NCI-H1105 (cell line): ENCODE results near the gene MS4A6E.
"Not testable (repeated sequence)": the region's sequence is repeated elsewhere in the genome, so short reads cannot be mapped to it uniquely, and the experiment has no call there.

ENCODE experiments used
- DNase-seq: peaks from one replicate; lab custom pipeline; 2025; lab: John Stamatoyannopoulos, UW

Gene MS4A6E

DNA sequence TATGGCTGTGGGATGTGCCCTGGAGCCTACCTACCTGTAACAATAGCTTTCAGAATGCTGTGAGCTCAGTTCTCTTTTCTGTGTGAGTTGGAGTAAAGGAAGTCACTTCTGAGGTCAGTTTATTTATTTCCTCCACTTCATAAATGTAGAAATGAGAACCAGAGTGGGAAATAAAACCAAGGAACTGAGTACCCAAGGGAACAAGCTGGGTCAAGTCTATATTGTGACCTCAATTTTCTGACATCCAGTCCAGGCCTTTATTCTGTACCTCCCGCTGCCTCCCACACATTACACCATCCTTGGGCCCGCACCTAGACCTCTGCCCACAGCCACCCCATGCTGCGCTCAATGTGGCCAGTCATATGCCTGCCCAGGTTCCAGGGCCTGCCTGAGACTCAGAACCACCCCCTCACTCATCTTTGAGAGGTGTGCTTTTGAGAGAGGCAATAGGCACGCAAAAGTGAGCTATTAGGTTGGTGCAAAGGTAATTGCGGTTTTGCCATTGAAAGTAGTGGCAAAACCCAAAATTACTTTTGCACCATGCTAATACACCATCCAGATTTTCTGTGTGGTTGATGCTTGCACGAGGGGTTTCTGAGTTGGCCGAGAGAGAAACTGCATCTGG is 9.8 kb downstream of the MS4A6E start:
- no peak for DNase-seq

GRCh38 chr11:60338053-60338452 is 11.0 kb downstream of the MS4A6E start:
- no peak for DNase-seq

GRCh38 chr11:60339356-60339755 is 12.3 kb downstream of the MS4A6E start:
- DNase-seq: no peak

DNA sequence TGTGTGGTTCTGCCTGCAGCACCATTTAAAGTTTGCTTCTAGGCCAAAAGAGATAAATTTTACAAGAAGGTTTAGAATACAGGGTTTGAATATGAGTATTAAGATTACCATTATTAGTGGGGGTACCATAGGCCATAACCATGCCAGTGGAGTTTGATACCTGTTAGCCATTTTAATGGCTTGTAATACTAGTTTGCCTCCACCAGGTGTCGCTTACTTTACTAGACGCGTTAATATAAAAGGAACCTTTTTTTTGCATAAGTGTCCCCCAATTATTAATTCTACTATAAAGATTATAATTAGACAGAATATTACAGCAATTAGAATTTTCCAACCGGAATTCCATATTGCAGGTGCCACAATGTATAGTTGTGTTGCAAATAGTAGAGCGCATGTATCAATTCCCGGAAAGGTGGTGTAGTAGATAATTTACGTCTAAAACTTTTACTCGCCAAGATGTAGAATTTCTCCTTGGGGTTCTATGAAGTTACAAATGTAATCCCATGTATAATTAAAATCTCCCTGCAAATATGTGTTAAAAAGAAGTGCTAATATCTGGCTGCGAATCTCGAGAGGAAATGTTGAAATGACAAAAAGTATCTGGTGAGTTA is 16.1 kb downstream of the MS4A6E start:
- no peak for DNase-seq

DNA sequence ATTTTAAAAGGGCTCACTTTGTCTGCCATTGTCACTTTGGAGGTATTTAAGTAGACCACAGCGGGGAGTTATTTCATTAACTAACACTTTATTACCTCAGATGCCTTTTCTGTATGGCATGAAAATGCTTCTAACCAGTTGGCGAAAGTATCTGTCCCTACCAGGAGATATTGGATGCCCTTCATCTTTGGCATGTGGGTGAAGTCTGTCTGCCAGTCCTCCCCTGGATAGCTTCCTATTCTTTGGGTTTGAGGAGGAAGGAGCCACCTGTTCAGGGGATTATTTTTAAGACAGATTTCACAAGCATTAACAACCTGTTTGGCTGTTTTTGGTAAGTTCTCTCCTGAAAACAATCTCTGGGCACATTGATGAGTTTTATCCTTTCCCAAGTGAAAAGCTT is 17.1 kb downstream of the MS4A6E start:
- no peak for DNase-seq

- DNase-seq: peak; percentile 4
These were observed 18.4 kb downstream of the MS4A6E start for GRCh38 chr11:60345489-60345888.

- DNase-seq: no peak
These were observed 20.2 kb downstream of the MS4A6E start for GRCh38 chr11:60347084-60347797.

DNA sequence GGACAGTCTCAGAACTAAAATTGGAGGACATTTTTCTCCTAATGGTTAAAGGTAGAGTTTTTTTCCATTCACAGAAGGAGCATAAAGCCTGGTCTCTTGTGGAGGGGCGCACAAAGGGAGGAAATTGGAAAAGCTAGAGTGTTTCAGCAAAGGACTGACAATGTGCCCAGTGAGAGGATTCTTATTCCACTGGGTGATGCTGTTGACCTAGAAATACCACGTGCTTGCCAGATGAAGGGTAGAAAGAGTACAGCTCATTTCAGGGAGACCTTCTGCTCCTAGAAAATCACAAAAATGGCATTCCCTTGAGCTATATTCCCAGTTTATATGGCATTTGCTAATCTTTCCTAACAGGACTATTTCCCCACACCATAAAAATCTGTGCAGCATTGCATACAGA is 21.1 kb downstream of the MS4A6E start:
- DNase-seq: no peak

DNA sequence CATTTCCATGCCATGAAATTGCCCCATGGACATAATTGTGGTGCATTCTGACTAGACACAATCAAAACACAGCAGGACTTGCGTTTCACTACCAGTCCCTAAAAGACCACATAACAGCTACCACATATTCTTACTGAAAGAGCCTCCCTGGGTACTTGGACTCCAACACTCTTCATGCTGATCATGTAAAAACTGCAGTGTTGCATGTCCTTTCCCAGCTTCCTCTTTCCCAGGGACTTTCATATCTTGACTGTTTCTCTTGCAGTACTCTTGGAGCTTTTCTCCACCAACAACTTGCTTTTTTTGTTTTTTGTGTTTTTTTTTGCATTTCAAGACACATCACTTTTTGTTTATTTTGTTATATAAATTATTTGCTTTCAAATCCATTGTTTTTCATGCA is 22.9 kb downstream of the MS4A6E start:
- no peak for DNase-seq

GRCh38 chr11:60357771-60358170 is 30.7 kb downstream of the MS4A6E start:
- no peak for DNase-seq

DNA sequence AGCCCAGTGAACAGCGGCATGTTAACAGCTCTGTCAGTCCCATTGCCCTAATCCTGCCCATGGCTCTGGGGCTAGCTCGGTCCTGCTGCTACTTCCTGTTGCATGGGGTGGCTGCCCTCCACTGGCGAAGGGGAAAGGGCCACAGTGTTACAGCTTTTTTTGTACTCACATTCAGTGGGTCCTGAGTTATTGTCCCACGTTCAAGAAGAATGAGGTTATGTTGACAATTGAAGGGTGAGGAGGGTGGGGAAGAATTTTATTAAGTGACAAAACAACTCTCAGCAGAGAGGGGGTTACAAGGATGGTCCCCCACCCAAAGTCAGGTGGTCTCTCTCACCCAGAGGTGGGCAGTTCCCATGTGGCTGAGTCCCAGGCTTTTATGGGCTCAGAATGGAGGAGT is 33.6 kb downstream of the MS4A6E start:
- DNase-seq: no peak

DNA sequence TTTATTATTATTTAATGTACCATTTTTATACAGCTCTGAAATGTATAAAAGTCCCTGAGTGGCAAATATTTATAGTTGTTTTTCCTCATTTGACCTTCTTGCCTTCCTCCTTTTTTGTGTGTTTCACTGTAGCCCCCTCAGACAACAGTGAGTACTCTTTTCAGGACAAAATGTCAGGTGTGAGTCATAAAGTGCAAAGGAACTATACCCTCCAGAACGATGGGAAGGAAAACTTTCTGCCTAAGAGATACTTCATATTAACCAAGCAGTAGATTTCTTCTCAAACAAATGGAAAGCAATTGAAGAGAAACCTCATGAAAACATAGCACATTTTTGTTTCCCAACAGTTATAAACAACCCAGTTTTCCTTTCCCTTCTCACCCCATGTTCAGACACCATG is 35.2 kb downstream of the MS4A6E start:
- no peak for DNase-seq

DNA sequence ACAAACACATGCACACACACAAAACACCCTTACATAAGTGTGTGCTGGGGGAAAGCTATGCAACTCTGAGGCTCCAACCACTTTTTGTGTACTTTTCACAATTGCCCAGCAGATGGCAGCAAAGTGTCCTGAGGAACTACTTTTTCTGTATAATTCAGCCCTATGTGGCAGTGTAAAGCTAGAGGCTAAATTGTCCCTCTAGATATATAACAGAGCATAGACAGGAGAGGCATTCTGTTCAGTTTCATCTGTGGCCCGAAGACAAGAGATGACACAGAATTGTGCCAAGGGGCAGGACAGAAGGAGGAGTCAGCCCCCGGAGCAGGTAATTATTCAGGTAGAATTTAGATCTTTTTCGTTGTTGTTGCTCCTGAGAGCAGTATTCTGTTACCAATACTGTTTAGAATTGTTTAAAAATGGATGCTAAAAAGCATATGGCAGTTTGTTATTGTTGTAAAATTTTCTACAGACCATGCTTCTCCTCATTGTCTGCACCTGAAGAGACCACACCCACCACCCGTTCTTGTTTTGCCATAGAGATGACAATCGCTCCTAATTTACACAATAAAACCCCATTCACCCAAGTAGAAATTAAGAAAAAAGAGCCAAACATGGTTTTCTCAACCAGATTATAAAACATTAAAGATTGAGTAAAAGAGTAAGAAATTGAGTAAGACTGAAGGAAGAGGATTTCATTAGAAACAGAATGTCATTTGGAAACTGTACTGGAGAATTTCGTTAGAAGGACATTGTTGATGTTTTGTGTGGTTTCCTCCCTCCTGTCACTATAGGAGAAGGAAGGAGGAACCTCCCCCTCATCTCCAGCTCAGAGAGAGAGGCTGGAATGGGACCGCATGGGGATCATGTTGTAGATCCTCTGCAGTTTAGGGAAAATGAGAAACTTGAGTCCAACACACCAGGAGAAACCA is 36.8 kb downstream of the MS4A6E start:
- DNase-seq: peak; percentile 67

DNA sequence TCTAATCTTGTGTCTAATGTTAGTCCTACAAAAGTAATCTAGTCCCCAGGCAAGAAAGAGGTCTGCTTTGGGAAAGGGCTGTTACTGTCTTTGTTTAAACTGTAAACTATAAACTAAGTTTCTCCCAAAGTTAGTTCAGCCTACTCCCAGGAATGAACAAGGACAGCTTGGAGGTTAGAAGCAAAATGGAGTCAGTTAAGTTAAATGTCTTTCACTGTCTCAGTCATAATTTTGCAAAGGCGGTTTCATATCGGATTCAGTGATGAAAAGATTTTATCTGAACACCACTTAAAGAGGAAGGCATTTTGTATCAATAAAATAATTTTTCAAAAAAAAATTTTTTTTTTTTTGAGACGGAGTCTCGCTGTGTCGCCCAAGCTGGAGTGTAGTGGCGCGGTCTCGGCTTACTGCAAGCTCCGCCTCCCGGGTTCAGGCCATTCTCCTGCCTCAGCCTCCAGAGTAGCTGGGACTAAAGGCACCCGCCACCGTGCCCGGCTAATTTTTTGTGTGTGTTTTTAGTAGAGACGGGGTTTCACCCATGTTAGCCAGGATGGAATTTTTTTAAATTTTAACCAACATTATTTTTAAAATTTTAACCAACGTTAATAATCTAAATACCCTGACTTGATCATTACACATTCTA is 39.3 kb downstream of the MS4A6E start:
- DNase-seq: not testable (repeated sequence)

- DNase-seq: no peak
These were observed 40.0 kb downstream of the MS4A6E start for GRCh38 chr11:60367009-60367408.

DNA sequence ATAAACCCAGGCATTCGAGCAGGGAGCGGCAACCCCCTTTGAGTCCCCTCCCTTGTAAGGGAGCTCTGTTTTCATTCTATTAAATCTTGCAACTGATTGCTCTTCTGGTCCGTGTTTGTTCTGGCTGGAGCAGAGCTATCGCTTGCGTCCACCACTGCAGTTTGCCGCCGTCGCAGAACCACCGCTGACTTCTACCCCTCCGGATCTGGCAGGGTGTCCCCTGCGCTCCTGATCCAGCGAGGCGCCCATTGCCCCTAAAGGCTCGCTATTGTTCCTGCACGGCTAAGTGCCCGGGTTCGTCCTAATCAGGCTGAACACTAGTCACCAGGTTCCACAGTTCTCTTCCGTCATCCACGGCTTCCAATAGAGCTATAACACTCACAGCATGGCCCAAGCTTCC is 40.8 kb downstream of the MS4A6E start:
- no peak for DNase-seq

GRCh38 chr11:60370252-60370810 is 43.3 kb downstream of the MS4A6E start:
- DNase-seq: no peak

DNA sequence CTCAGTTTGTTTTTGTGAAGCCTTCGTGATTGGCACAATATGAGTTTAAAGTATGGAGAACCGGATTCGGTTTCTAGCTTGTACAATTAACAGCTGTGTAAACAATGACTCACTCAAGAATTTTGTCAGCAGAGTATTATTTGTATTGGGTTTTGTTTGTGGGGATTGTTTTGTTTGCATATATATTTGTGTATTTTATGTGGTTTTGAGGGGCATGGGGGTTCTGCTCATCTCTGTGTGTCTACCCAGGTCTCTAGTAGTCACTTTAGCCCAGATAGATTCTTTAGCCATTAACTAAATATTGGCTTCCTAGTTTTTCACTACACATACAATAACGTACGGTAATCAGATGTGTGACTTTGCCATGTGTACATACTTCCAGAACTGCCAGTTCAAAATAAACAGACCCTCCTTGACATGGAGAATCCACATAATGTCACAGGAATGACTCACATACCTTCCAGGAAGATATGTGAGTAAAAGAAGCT is 43.8 kb downstream of the MS4A6E start:
- DNase-seq: peak; percentile 88

DNA sequence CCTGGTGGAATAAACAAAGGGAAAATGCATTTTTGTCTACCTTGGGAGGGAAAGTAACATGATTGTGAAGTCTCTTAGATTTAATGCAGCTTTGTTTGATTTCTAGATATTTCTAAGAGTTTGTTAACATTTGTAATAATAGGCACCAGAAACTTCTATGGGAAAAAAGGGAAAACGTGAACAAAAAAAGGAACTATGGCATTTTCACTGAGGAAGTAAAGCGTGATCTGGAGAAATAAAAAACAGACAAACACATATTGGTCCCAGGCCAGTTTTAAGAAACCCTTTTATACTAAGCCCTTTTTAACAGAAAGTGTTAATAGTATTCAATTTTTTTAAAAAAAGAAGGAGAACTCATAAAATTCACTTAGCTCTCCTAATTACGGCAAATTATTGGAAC is 44.3 kb downstream of the MS4A6E start:
- DNase-seq: no peak

DNA sequence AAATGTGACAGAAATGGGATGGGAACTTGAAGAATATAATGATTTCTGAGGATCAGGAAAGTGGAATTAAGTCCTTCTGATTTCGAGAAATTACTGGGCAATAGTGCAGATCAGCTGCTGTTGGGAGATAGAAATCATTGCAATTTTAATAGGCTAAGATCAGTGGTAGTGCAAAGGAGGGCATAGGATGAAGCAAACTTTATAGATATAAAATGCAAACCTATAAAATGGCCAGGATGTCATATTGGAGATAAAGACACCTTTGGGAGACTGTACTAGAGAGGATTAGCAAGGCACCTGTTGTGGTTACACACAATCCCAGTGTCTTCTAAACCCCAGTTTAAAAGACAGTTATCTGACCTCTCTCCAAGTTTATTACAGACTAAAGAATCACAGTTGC is 44.8 kb downstream of the MS4A6E start:
- DNase-seq: no peak

- DNase-seq: no peak
These were observed 45.7 kb downstream of the MS4A6E start for GRCh38 chr11:60372767-60373166.
